IMR-90 (cell line): Measurements from ENCODE around the gene RAPGEF3. TPM values are rescaled to one million over a fixed set of nuclear protein-coding genes. Genes with fewer than 3 reads are reported as not detected.

ENCODE experiments used
- ATAC-seq: fragments of 200-7000 bp; cut with Tn5 transposase; 2 replicates; pipeline ENCODE4 v1.9.1; 2020; ENCODE audit warnings: low read depth, mild to moderate bottlenecking, moderate library complexity
- BruUV-seq: library from RNA; stranded (reverse); fragments of 400-500 nt; replicated peaks from 2 replicates; lab custom pipeline; 2021; lab: Mats Ljungman, UMichigan
- CTCF ChIA-PET: fragments of 300-600 bp; formaldehyde crosslinking; extraction: SDS; loops from one replicate; lab custom pipeline; 2021; ENCODE audit warnings: antibody characterized with exemption; lab: Yijun Ruan, JAX
- POLR2A ChIA-PET: fragments of 300-600 bp; sonication (Branson Sonifier 250); formaldehyde crosslinking; loops from one replicate; lab custom pipeline; 2022; ENCODE audit warnings: antibody characterized with exemption; ENCODE audit not compliant: unreplicated experiment; lab: Charles Lee
- DNase-seq: peaks from one replicate; pipeline ENCODE4 v3.0.0; 2013
- H2AFZ ChIP-seq: replicated peaks from 2 replicates; pipeline ENCODE3; 2013; ENCODE audit warnings: low read length, mild to moderate bottlenecking; ENCODE audit not compliant: poor library complexity
- H2AK5ac ChIP-seq: 2 replicates; pipeline ENCODE4 v1.6.1; 2013; ENCODE audit warnings: low read depth, low read length, inconsistent platforms
- H2AK9ac ChIP-seq: replicated peaks from 2 replicates; pipeline ENCODE3; 2013; ENCODE audit warnings: mild to moderate bottlenecking, low read depth, low read length, moderate library complexity; ENCODE audit not compliant: poor library complexity
- H2BK120ac ChIP-seq: 2 replicates; pipeline ENCODE4 v1.6.1; 2013; ENCODE audit warnings: low read depth, low read length, inconsistent platforms
- H2BK15ac ChIP-seq: 3 replicates; pipeline ENCODE4 v1.6.1; 2013; ENCODE audit warnings: low read depth, low read length, inconsistent platforms
- H2BK20ac ChIP-seq: 2 replicates; pipeline ENCODE4 v1.6.1; 2013; ENCODE audit warnings: low read depth, mild to moderate bottlenecking, inconsistent platforms, low read length, moderate library complexity
- H2BK5ac ChIP-seq: 2 replicates; pipeline ENCODE4 v1.6.1; 2013; ENCODE audit warnings: mild to moderate bottlenecking, low read depth, low read length, inconsistent platforms; ENCODE audit not compliant: poor library complexity, severe bottlenecking
- H3K14ac ChIP-seq: replicated peaks from 2 replicates; pipeline ENCODE4 v1.6.1; 2013; ENCODE audit warnings: low read depth, low read length, inconsistent platforms
- H3K18ac ChIP-seq: 2 replicates; pipeline ENCODE4 v1.6.1; 2013; ENCODE audit warnings: low read depth, low read length, control low read depth
- H3K23ac ChIP-seq: 2 replicates; pipeline ENCODE4 v1.6.1; 2013; ENCODE audit warnings: low read depth, low read length, inconsistent platforms
- H3K27ac ChIP-seq: 2 replicates; pipeline ENCODE4 v1.5.1; 2013; ENCODE audit warnings: mild to moderate bottlenecking, control low read depth, low read length; ENCODE audit not compliant: insufficient read depth
- H3K27me3 ChIP-seq: 2 replicates; pipeline ENCODE4 v1.6.1; 2013; ENCODE audit warnings: low read length; ENCODE audit not compliant: control insufficient read depth, insufficient read depth
- H3K36me3 ChIP-seq: 2 replicates; pipeline ENCODE4 v1.6.1; 2013; ENCODE audit warnings: low read length, mixed read lengths; ENCODE audit not compliant: control insufficient read depth, insufficient read depth
- H3K4ac ChIP-seq: 2 replicates; pipeline ENCODE4 v1.6.1; 2013; ENCODE audit warnings: low read depth, low read length, inconsistent platforms
- H3K4me1 ChIP-seq: 2 replicates; pipeline ENCODE4 v1.6.1; 2013; ENCODE audit warnings: low read length, mixed read lengths; ENCODE audit not compliant: control insufficient read depth, insufficient read depth
- H3K4me2 ChIP-seq: 2 replicates; pipeline ENCODE4 v1.6.1; 2013; ENCODE audit warnings: low read depth, mild to moderate bottlenecking, control low read depth, low read length, moderate library complexity
- H3K4me3 ChIP-seq: 2 replicates; pipeline ENCODE4 v1.5.1; 2013; ENCODE audit warnings: low read depth, mild to moderate bottlenecking, control low read depth, low read length, moderate library complexity; ENCODE audit not compliant: insufficient read depth
- H3K56ac ChIP-seq: 2 replicates; pipeline ENCODE4 v1.6.1; 2013; ENCODE audit warnings: low read length, inconsistent platforms; ENCODE audit not compliant: insufficient read depth; ENCODE audit errors: extremely low read depth
- H3K79me1 ChIP-seq, 2 experiments: 2 replicates each; pipeline ENCODE4 v1.6.1; 2013; ENCODE audit warnings: low read length in 2 of 2, inconsistent platforms in 1 of 2, low read depth in 1 of 2
- H3K9ac ChIP-seq: 2 replicates; pipeline ENCODE4 v1.6.1; 2013; ENCODE audit warnings: low read depth, low read length, control low read depth
- H3K9me1 ChIP-seq: 2 replicates; pipeline ENCODE4 v1.6.1; 2013; ENCODE audit warnings: low read length, inconsistent platforms; ENCODE audit not compliant: insufficient read depth
- H3K9me3 ChIP-seq: 2 replicates; pipeline ENCODE4 v1.6.1; 2013; ENCODE audit warnings: low read length; ENCODE audit not compliant: control insufficient read depth, insufficient read depth
- H4K20me1 ChIP-seq: 2 replicates; pipeline ENCODE4 v1.6.1; 2013; ENCODE audit warnings: low read length, inconsistent platforms; ENCODE audit not compliant: insufficient read depth
- H4K5ac ChIP-seq: 2 replicates; pipeline ENCODE4 v1.6.1; 2013; ENCODE audit warnings: mild to moderate bottlenecking, low read depth, low read length, control low read depth
- H4K8ac ChIP-seq, 2 experiments: 2 replicates each; pipeline ENCODE4 v1.6.1; 2013; ENCODE audit warnings: low read depth in 2 of 2, low read length in 2 of 2, control low read depth in 1 of 2, inconsistent platforms in 1 of 2
- H4K91ac ChIP-seq: 2 replicates; pipeline ENCODE4 v1.6.1; 2013; ENCODE audit warnings: low read depth, low read length, inconsistent platforms; ENCODE audit not compliant: insufficient read depth
- BHLHE40 ChIP-seq: fragments of 150-350 bp; IDR thresholded peaks from 2 replicates; pipeline ENCODE4 v1.6.1; 2016; ENCODE audit warnings: mild to moderate bottlenecking, low read depth, low read length
- CHD1 ChIP-seq: IDR thresholded peaks from 2 replicates; pipeline ENCODE4 v1.6.1; 2012; ENCODE audit warnings: low read depth, low read length, improper control_type of control experiment
- FOS ChIP-seq: fragments of 150-350 bp; IDR thresholded peaks from 2 replicates; pipeline ENCODE4 v1.6.1; 2016; ENCODE audit warnings: low read depth, low read length
- MAFK ChIP-seq: IDR thresholded peaks from 2 replicates; pipeline ENCODE4 v1.6.1; 2012; ENCODE audit warnings: low read depth, low read length, improper control_type of control experiment
- MAZ ChIP-seq: IDR thresholded peaks from 2 replicates; pipeline ENCODE4 v1.6.1; 2012; ENCODE audit warnings: low read depth, mild to moderate bottlenecking, low read length, improper control_type of control experiment, moderate library complexity, borderline replicate concordance
- NFE2L2 ChIP-seq: fragments of 150-350 bp; IDR thresholded peaks from 2 replicates; pipeline ENCODE4 v1.6.1; 2016; ENCODE audit warnings: low read depth, mild to moderate bottlenecking, low read length
- RAD21 ChIP-seq: IDR thresholded peaks from 2 replicates; pipeline ENCODE4 v1.6.1; 2012; ENCODE audit warnings: low read length, improper control_type of control experiment
- RFX5 ChIP-seq: IDR thresholded peaks from 2 replicates; pipeline ENCODE4 v1.8.0; 2012; ENCODE audit warnings: low read depth, mild to moderate bottlenecking, low read length, moderate library complexity
- WGBS, 2 experiments: methylation state at CpG; one replicate each; pipeline versions ENCODE4 v1.1.5 to v1.1.7; 2013; ENCODE audit warnings: missing lambda C conversion rate in 2 of 2; ENCODE audit not compliant: insufficient read length in 1 of 2; ENCODE audit errors: extremely low coverage in 2 of 2; 5-methylcytosine and 5-hydroxymethylcytosine counted together
- dilution Hi-C: fragments of 300-500 bp; cut with HindIII; formaldehyde crosslinking; loops from one replicate; pipeline ENCODE4 v1.14.3; 2018; ENCODE audit warnings: low sequenced_read_pairs; ENCODE audit not compliant: unreplicated experiment
- in situ Hi-C: fragments of 300-500 bp; cut with MboI; formaldehyde crosslinking; loops from 3 replicates; pipeline ENCODE4 v1.14.3; 2019; ENCODE audit warnings: low sequenced_read_pairs, inconsistent platforms, mixed read lengths
- intact Hi-C: fragments of 100-400 bp; cut with micrococcal nuclease; formaldehyde crosslinking; loops from 2 replicates; pipeline ENCODE4 v1.10.0; 2022
- polyA plus RNA-seq, 3 experiments: library from polyadenylated mRNA; depleted of rRNA; stranded (reverse); fragments of >200 nt; gene quantifications; 2 replicates each; pipeline ENCODE4 v1.2.3, GENCODE V29; 2012; ENCODE audit warnings: low replicate concordance in 1 of 3
- total RNA-seq: library from RNA; depleted of rRNA; stranded (reverse); fragments of >200 nt; gene quantifications from 2 replicates; pipeline ENCODE4 v1.2.3, GENCODE V29; 2012
- TF ChIP-seq, protein P1 (sequence below): fragments of 150-350 bp; IDR thresholded peaks from 2 replicates; pipeline ENCODE4 v1.6.1; 2016; ENCODE audit warnings: low read depth, mild to moderate bottlenecking, low read length, moderate library complexity, borderline replicate concordance
- TF ChIP-seq, protein P2 (sequence below): conservative IDR thresholded peaks from 2 replicates; pipeline ENCODE4 v1.5.1; 2012; ENCODE audit warnings: mild to moderate bottlenecking, low read depth, low read length, improper control_type of control experiment
- TF ChIP-seq, protein P3 (sequence below): fragments of 150-350 bp; IDR thresholded peaks from 2 replicates; pipeline ENCODE4 v1.6.1; 2017; ENCODE audit warnings: mild to moderate bottlenecking, antibody characterized with exemption, low read length, low read depth

The RAPGEF3 gene
- total and polyA plus RNA-seq, 2 of the 4 experiments (the other 2 are of a cell fraction), result 1.3 to 2.0 TPM

DNA sequence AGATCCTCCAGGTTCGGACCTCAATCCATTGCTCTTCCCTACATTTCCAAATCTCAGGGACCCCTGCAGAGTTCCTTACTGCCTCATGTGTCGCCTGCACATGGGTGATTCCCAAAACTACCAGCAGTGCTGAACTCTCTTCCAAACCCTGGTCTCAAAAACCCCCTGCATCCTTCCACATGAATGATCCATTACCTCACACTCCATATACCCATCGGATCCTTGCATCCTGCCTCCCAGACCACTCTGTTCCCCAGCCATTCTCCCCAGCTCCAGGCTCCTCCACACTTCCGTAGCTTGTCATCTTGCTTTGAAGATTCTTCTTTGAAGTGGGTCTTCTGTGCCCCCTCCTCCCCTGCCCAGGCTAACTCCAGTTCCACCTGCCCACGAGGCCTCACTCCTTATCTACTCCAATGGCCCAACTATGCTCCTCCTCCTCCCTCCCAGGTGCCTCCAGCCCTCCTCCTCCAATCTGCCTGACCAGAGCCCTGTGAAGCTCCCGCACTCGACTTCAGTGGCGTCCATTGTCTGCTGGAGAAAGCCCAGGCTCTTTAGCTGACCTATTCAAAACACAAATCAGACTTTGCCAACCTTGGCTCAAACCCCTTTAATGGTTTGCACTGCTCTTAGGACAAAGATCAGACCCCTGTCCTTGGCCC lies 13.8 kb downstream of the RAPGEF3 start:
- no peak overlapping the region for H3K4ac ChIP-seq
- no peak overlapping the region for H3K4me3 ChIP-seq
- H4K8ac ChIP-seq, result no peak overlapping the region
- peaks cover 32% of the 10 kb centered on the region for H3K27me3 ChIP-seq
- ChIA-PET POLR2A (no interaction called here), CTCF (interaction anchor here (2.4 kb wide), 1 partner anchor 13 kb away, joined by 11 read pairs; the partner anchor contains the start of gene RAPGEF3)
- TF ChIP-seq FOS (no peak), MAFK (no peak), RAD21 (no peak), NFE2L2 (no peak), RFX5 (no peak), CHD1 (no peak), BHLHE40 (no peak), MAZ (no peak)
- TF ChIP-seq, protein P1, sequence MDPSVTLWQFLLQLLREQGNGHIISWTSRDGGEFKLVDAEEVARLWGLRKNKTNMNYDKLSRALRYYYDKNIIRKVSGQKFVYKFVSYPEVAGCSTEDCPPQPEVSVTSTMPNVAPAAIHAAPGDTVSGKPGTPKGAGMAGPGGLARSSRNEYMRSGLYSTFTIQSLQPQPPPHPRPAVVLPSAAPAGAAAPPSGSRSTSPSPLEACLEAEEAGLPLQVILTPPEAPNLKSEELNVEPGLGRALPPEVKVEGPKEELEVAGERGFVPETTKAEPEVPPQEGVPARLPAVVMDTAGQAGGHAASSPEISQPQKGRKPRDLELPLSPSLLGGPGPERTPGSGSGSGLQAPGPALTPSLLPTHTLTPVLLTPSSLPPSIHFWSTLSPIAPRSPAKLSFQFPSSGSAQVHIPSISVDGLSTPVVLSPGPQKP, result no peak
- TF ChIP-seq, protein P2, sequence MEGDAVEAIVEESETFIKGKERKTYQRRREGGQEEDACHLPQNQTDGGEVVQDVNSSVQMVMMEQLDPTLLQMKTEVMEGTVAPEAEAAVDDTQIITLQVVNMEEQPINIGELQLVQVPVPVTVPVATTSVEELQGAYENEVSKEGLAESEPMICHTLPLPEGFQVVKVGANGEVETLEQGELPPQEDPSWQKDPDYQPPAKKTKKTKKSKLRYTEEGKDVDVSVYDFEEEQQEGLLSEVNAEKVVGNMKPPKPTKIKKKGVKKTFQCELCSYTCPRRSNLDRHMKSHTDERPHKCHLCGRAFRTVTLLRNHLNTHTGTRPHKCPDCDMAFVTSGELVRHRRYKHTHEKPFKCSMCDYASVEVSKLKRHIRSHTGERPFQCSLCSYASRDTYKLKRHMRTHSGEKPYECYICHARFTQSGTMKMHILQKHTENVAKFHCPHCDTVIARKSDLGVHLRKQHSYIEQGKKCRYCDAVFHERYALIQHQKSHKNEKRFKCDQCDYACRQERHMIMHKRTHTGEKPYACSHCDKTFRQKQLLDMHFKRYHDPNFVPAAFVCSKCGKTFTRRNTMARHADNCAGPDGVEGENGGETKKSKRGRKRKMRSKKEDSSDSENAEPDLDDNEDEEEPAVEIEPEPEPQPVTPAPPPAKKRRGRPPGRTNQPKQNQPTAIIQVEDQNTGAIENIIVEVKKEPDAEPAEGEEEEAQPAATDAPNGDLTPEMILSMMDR, result no peak
- TF ChIP-seq, protein P3, sequence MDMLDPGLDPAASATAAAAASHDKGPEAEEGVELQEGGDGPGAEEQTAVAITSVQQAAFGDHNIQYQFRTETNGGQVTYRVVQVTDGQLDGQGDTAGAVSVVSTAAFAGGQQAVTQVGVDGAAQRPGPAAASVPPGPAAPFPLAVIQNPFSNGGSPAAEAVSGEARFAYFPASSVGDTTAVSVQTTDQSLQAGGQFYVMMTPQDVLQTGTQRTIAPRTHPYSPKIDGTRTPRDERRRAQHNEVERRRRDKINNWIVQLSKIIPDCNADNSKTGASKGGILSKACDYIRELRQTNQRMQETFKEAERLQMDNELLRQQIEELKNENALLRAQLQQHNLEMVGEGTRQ, result no peak
- H2BK20ac ChIP-seq, result no peak overlapping the region
- H2BK5ac ChIP-seq, result no peak overlapping the region
- H2AFZ ChIP-seq, result no peak overlapping the region
- no peak overlapping the region for H3K56ac ChIP-seq
- dilution Hi-C loops (no loop called here), in situ Hi-C loops (loop anchor here (10.0 kb wide), 1 partner anchor 90 kb away; no protein-coding TSS in a partner anchor), intact Hi-C loops (no loop called here)
- BruUV-seq, result no TSS peak
- no peak overlapping the region for H3K9ac ChIP-seq
- H3K36me3 ChIP-seq, result no peaks in the 10 kb centered on the region
- ATAC-seq (no peak), DNase-seq (no peak)
- H2AK9ac ChIP-seq, result no peak overlapping the region
- no peak overlapping the region for H4K5ac ChIP-seq
- H2AK5ac ChIP-seq, result no peak overlapping the region
- WGBS, 2 experiments, result 69% methylated on average over 6 of the region's 8 CpGs; no CpG with 5 or more reads in 1 of the 2 experiments
- peaks cover 2% of the 10 kb centered on the region; the same call in 1 of the 2 replicates for H3K4me1 ChIP-seq
- H2BK15ac ChIP-seq, result no peak overlapping the region
- H3K27ac ChIP-seq, result no peak overlapping the region
- no peak overlapping the region for H2BK120ac ChIP-seq
- H4K20me1 ChIP-seq, result no peaks in the 10 kb centered on the region
- H3K9me3 ChIP-seq, result no peaks in the 10 kb centered on the region
- no peak overlapping the region for H3K18ac ChIP-seq
- no peak overlapping the region for H3K14ac ChIP-seq
- no peaks in the 10 kb centered on the region for H3K79me1 ChIP-seq
- H3K4me2 ChIP-seq, result no peak overlapping the region
- no peak overlapping the region for H3K23ac ChIP-seq
- no peaks in the 10 kb centered on the region for H3K9me1 ChIP-seq
- no peak overlapping the region for H4K91ac ChIP-seq
